HG03457 (cell line): ENCODE data around the gene IQCB1.
"Not testable (repeated sequence)": the region's sequence is repeated elsewhere in the genome, so short reads cannot be mapped to it uniquely, and the experiment has no call there.

Experiments
- ATAC-seq: cut with Tn5 transposase; IDR thresholded peaks from one replicate; pipeline ENCODE4 v1.9.1; 2021; ENCODE audit warnings: moderate number of reproducible peaks; ENCODE audit not compliant: unreplicated experiment

The IQCB1 gene

DNA sequence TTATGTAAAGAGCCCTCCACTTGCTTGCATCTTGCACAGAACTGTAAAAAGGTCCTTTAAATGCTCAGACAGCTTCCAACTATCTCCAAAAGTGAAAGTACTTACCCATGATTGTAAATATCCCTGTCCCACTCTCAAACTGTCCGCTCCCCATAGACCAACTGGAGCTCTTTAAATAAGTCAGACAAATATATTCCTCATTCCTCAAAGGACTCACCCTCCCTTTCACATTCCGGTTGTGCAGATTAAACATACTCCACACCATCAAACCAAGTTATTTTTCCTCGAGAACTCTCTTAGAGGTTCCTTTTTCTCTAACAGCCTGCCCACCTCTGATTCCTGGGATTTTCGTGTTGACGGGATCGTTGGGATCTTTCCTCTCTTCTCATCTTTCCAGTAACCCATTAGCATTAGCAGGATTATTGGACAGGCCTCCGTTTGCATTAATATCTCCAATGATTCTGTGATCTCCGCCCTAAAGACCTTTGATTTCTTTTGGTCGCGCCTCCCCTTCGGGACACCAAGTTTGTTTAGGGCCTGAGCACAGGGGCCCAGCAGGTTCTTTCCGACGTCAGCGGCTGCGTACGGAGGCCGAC lies 86.1 kb downstream of the IQCB1 start:
- no peak for ATAC-seq

DNA sequence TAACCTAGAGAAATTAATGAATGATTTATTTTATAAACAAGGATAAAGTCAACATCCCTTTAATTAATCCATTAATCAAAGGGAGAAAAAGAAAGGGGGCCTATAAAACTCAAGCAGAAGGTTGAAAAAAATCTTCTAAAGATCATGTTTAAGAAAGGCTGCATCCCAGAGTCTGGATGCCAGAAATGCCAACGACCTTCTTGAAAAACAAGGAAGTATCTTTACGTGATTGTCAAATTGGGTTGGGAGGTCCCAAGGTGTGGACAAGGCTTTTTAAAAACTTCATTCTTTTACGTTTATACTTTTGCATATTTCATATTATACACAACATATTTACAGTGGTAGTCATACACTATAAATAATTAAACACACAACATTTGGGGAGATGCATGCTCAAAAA lies 86.9 kb downstream of the IQCB1 start:
- ATAC-seq = no peak

DNA sequence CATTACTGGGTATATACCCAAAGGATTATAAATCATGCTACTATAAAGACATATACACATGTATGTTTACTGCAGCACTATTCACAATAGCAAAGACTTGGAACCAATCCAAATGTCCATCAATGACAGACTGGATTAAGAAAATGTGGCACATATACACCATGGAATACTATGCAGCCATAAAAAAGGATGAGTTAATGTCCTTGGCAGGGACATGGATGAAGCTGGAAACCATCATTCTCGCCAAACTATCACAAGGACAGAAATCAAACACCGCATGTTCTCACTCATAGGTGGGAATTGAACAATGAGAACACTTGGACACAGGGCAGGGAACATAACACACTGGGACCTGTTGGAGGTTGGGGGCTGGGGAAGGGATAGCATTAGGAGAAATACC lies 91.8 kb downstream of the IQCB1 start:
- not testable (repeated sequence) for ATAC-seq

GRCh38 chr3:121740896-121741295 lies 94.0 kb downstream of the IQCB1 start:
- ATAC-seq = no peak

DNA sequence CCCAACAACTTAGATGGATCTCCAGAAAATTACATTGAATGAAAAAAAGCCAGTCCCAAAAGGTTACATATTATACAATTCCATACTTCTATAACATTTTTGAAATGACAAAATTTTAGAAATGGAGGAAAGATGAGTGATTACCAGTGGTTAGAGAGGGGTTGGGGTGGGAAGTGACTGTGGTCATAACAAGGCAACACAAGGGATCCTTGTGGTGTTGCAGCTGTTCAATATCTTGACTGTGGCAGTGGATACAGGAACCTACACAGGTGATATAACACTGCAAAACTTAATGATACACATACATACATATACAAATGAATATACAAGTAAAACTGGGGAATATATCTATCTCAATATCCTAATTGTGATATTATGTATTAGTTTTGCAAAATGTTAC lies 95.0 kb downstream of the IQCB1 start:
- no peak for ATAC-seq

- ATAC-seq = no peak
These were observed 97.2 kb downstream of the IQCB1 start for GRCh38 chr3:121737644-121738043.

GRCh38 chr3:121736112-121736511 lies 98.7 kb downstream of the IQCB1 start:
- ATAC-seq = no peak

DNA sequence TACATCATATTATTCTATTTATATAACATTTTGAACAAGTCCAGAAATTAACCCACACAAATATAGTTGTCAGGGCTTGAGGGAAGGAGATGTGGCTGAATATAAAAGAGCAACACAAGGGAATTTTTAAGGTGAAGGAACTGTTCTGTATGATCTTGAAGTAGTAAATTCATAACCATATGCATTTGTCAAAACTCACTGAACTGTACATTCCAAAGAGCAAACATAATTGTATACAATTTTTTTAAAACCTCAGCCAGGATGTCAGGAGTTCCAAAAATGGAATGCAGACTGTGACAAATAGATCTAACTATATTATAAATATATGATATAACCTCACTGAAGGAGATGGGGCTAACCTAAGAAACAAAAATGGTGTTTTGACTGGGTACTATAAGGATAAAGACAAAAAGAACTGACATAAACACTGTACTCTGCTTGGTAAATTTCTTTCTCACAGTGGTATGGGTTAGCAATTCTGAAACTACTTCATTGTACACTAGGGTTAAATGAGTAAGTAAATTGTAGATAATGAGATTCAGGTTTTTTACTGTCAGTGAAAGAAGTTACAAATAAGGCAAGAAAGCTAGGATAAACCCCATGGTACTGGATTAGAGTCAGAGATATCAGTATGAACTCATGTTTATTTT lies 99.7 kb downstream of the IQCB1 start:
- peak; percentile 87 for ATAC-seq

DNA sequence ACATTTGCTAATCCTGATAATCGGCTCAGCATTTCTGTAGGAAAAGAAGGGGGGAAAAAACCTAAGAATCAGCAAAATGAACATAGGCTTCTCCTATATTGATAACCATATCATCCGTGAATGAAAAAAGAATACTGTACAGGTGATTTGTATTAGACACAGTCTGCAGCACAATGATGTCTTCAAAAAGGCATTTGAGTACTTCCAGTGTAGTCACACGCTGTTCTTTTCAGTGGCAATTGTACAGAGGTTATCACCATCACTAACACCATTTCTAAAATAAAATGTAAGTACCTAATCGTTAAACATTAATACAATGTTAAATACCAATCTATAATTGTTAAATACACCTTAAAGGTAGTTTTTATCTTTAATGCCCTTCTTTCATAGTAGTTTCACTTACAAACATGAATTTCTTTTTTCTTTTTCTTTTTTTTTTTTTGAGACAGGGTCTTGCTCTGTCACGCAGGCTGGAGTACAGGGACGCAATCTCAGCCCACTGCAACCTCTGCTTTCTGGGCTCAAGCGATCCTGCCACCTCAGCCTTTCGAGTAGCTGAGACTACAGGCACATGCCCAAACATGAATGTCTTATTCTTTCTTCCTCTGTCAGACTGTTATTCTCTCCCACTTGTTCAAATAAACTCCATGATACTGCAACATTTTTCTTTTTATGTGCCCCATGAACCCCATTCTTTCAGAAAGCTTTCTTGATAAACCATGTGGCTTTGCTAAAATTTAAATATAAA lies 103.7 kb downstream of the IQCB1 start:
- ATAC-seq = no peak

- peak; percentile 88 for ATAC-seq
These were observed 110.7 kb downstream of the IQCB1 start for GRCh38 chr3:121724130-121724529.

- no peak for ATAC-seq
These were observed 111.4 kb downstream of the IQCB1 start for GRCh38 chr3:121723485-121723884.

DNA sequence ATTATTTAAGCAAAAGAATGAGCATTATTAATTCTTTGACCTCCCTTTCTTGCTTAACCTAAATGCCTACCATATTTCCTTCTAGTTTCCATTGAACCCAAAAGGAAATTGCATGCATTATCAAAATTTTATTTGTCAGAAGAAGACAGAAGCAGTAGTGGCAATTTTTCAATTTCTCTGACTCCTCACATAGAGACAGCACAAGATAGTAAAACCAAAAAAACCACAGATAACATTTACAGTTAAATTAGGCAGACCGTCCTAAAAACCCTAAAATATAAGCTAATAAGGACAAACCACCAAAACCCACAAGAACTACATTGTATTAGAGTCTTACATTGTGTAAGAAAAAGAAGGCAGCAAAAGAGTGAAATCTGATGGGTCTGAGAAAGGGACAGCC lies 112.4 kb downstream of the IQCB1 start:
- ATAC-seq = no peak

- ATAC-seq = no peak
These were observed 114.7 kb downstream of the IQCB1 start for GRCh38 chr3:121720163-121720562.
